GM19328 (cell line): ENCODE data around the gene TMEM132A.

Experiments
- ATAC-seq: cut with Tn5 transposase; IDR thresholded peaks from one replicate; pipeline ENCODE4 v1.9.1; 2021; ENCODE audit warnings: mild to moderate bottlenecking, moderate library complexity; ENCODE audit not compliant: unreplicated experiment

Gene TMEM132A

DNA sequence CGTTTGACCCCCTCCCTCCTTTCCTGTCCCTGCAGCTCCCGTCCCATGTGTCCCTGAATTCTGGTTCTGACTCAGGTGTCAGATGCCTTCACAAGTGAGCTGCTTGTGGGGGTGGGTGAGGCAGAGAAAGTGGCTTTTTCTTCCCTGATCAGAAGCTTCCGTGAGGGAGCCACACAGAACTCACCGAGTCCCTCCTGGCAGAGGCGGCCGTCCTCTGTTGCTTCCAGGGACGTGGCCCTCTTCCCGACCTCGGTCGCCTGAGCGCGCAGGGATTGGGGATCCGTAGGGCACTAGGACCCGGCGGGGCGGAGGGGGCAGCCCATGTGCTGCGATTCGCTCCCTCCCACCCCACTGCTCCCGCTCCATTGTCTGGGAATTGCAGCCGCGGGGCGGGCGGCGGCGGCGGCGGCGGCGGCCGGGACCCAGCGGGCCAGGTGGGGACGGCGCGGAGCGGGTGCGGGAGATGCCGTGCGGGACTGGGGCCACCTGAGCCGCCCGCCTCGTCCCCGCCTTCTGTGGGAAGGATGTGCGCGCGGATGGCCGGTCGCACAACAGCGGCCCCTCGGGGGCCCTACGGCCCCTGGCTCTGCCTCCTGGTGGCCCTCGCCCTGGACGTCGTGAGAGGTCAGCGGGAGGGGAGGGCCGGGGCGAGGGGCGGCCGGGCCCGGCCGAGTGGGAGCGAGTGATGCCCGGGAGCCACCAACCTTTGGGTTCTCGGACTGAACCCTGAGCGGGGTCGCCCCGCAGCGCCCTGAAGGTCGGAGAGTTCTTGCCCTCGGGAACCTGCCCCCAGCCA, at the start of gene TMEM132A:
TSS of gene TMEM132A (plus strand) at position 351 of the 796 bp plus-strand sequence. CDS start at position 525, 174 bp downstream.
- ATAC-seq = no peak

DNA sequence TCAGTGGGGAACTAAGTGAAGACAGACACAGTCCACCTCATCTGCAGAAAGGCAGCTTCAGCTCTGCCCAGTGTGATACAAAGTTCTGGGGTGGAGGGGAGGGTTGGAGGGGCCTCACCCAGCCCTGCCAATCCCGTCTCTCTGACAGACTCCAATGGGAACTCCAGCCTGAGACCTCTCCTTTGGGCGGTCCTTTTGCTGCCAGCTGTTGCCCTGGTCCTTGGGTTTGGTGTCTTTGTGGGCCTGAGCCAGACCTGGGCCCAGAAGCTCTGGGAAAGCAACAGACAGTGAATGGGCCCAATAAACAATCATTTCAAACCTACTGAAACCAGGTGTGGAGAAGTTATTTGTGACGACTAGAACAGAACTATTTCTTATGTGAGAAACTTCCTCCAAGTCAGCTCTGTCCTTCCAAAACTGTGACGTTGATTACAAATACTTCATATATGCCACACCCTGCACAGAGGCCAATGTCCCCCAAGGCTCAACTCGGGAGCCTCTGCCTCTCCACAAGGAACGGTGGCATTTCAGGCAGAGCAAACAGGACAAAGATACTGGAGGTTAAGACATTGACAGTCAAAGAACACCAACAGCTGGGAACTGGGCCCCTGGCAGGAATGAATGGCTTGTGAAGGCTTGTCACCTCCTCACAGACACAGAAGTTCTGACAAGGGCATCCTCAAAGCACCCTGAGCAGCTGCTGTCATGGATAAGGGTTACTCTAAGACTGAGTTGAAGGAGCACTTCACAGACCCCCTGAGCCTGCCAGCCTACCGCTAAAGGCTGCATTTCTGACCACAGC, 48.7 kb upstream of the TMEM132A start:
- no peak for ATAC-seq

DNA sequence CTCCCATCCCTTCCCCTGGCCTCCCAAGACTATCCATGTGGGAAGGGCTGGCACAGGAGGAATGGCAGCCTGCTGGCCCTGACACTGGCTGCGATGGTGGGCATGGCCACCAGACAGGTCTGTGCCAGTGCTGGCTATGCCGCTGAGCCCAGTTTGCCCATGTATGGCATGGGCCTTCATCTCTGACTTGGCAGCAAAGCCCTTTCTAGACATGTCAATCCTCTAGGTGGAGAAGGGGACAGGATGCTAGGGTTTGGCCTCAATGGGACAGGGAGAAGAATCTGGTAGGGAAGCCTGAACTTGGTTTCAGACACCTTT, 48.1 kb upstream of the TMEM132A start:
- ATAC-seq = no peak

DNA sequence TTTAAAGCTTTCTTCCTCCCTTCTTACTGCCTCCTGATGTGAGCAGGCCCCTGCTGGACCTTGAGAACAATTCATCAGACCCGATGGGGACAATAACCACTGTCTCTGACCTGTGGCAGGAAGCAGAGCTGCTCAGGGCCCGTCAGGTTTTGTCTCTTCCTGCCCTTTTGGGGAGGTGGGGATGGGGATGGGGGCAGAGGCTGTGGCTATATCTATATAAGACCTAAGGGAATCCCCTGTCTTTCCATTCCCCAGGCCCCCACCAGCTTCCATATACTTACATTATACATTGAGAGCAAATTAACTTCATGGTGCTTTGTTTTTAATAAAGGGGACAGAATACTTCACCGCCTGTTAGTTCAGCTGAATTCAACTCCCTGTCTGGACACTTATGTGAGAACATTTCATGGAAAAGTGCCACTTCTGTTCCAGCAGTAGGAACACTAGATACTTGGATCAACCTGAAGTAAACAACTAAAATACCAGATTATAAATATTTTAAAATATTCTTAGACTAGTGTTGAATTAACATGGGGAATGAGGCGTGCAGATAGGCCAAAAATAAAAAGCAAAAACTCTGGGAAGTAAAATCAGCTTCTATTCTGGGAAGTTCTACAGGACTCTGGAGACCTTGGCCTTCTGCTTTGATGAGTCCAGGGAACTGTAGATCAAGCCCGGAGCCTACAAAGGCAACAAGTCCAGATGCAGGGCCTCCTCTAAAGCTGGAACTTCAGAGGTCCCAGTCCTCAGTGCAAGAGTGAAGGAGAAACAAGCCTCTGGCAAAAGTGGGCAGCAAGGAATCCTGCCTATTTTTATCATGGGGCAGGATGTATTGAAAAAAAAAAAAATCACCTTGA, 45.8 kb upstream of the TMEM132A start:
- no peak for ATAC-seq

GRCh38 chr11:60879104-60879503, 45.2 kb upstream of the TMEM132A start:
- no peak for ATAC-seq

GRCh38 chr11:60879971-60880588, 44.2 kb upstream of the TMEM132A start:
- ATAC-seq = no peak

DNA sequence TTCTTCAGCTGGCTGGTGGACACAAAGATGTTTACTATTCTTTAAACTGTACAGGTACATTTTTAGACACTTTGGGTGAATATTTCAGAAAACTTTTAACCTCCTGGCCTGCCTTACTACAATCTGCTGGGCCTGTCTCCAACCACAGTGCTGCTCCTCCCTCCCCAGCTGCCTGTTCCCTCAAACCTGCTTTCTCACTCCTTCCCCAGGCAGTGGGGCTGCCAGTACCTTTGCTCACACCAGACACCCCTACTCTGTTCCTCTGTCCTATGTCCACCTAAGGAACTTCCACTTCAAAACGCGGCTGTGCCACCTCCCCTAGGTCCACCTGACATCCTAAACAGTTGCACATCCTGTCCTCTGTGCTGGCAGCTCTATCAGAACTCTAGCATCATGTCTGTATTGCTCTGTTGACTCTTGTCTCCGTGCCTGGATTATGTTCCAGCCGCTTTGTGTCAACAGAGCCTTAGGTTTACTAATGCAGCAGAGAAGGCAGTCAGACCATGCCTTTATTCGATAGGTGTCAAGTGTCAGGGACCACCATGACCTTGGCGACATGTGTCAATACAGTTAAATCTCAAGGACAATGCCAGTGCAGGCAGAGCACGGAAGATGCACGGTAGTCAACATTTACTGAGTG, 43.5 kb upstream of the TMEM132A start:
- no peak for ATAC-seq

DNA sequence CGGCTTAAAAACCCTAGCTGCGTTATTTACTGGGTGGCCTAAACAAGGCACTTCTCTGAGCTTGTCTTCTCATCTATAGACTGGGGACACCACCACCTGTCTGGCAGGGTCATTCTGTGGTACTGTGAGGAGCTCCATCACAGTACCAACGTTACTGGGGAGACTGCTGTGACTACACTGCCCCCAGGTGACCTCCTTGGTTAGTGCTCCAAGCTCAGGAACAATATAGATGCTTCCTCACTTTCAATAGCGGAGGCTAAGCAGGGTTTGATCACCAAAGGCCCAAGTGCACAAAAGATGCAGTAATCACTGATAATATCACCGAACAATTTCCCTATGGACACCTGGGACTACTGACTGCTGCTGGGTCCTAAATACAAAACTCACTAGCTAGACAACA, 36.7 kb upstream of the TMEM132A start:
- ATAC-seq = no peak

DNA sequence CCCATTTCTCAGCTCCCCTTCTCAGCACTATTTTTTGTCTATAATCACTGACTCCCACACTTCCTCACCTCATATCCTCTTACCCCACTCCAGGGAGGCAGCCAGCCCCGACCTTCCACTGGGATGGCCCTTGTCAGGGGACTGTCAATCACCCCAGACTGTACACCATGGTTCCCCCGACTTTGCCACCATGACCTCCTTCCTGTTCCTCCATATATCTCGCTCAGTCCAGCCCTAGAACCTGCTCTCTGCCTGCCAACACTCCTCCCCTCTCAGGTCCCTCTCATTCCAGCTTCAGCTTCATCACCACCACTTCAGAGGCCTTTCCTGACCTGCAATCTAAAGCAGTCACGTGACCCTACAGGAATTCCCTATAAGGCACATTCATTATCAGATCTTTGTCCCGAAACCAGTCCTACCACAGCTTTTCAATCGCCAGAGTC, 34.4 kb upstream of the TMEM132A start:
- no peak for ATAC-seq

DNA sequence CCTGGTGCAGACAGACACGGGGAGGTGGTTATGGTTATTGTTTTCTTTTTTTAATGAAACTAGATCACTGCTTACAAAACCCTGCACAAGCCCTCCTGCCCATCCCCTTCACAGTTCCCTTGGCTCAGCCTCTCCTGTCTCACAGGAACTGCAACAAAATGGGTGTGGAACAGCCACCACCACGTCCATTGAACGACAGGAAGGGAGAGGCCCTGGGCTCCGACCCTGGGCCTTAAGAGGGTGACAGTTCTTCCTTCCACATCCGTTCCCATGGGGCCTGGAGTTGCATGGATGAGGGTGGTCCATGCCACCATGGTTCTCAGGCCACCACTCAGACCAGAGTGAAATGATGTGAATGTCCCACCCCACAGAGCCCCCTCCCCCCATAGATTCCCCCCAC, 33.6 kb upstream of the TMEM132A start:
- ATAC-seq = no peak

DNA sequence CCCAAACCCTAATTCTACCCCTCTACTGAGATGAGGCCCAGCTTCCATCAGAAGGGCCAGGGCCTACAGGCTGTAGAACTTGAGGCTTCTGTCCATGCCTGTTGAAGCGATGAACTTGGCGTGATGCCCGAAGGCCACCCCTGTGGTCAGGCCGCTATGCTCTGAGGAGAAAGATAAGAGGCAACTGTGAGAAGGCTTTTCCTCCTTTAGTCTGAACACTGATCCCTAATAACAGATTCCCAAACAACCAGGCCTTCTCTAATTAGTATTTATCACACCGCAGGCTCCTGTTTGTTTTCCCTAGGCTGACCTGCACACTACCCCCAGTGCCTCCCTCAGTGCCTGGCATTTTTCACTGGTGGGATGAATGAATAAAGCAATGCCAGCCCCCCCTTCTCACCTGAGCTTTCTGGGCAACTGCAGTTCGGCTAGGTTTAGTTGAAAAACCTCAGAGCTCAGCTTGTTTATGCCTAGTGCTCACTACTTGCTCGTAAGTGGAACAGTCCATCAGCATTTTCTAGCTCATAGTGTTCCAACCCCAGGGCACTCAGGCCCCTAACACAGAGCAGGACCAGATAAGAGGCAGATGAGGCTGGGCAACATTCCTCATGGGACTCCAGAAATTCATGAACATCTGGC, 33.0 kb upstream of the TMEM132A start:
- ATAC-seq = no peak

GRCh38 chr11:60895687-60896086, 28.6 kb upstream of the TMEM132A start:
- no peak for ATAC-seq

GRCh38 chr11:60897496-60897895, 26.8 kb upstream of the TMEM132A start:
- no peak for ATAC-seq

DNA sequence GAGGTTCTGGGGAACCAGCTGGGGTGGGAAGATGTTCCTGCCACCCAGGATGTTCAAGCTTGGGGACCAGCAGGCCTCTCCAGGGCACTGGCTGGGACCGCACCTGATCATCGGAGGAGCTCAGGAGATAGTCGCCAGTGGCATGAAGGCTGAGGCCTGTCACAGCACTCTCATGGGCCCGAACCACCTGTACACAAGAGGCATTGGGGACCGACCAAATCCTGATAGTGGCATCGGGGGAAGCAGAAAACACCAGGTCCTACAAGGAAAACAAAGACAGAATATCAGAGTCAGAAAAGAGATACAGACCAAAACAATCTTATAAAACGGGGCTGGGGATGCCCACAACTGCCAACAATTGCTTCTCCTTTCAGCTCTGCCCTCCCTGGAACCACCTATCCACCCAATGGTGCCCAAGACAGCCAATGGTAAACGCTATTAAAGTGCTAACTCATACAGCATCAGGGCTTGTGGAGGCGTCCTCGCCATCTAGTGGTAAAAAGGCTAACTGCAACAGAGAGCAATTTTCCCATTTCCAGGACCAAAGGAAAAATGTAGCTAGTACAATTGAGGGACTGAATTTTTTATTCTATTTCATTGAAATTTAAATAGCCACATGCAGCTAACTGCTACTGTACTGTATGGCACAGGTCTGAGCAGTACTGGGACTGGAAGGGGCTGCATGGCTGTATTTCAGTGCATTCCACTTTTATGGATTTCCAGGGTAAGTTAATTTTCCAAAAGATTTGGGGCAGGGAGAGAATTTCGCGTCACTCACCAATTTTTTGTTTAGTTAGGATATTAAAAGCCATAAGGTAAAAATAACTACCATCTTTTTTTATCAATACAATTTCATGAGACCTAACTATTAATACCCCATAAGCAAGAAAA, 25.0 kb upstream of the TMEM132A start:
- ATAC-seq = no peak

DNA sequence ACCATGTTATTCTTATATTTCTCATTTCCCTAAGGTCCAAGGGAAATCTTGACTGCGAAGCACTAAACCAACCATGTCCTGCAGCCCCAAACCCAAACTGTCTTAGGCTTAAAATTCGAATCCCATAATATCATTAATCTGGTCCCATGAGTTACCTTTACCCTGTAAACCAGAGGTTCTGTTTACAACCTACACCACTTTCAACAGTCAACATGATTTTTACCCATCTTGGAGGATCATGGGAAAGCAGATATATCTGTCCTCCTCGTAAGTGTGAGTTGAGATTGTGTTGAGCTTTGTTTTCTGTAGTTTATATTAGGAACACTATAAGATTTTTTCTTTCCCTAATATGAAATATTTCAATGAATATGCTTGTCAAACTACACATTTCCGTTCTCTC, 24.3 kb upstream of the TMEM132A start:
- no peak for ATAC-seq

- no peak for ATAC-seq
Measured at GRCh38 chr11:60900673-60901404, 23.4 kb upstream of the TMEM132A start.

GRCh38 chr11:60902625-60903024, 21.6 kb upstream of the TMEM132A start:
- no peak for ATAC-seq

GRCh38 chr11:60905047-60905446, 19.2 kb upstream of the TMEM132A start:
- ATAC-seq = no peak
